ENCODE data around the gene RASSF7.
A peak's percentile ranks its signal among the peaks of the same experiment; 100 is the strongest.

Gene RASSF7

GRCh38 chr11:587978-588380 is 27.2 kb downstream of the RASSF7 start:
- DNase-seq, result peak; percentile 46 to 76

- DNase-seq, result no peak
These were observed 29.0 kb downstream of the RASSF7 start for GRCh38 chr11:589798-590197.

DNA sequence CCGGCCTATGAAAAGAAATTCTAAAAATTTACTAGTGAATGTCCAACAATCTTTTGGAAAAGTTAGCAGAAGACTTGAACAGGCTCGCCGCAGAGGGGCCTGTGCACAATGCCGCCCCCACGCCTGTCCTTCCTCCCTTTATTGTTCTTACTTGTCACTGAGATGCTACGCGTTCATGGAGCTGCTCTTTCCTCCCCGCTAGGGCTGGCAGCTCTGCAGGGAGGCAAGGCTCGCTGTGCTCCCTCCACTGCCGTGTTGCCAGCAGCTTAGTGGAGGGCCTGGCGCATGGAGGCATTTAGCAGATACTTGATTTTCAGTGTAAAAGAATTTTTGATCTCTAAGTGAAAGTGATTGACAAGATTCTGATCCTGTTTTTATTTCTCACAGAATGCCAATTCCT is 30.2 kb downstream of the RASSF7 start:
- no peak for DNase-seq

DNA sequence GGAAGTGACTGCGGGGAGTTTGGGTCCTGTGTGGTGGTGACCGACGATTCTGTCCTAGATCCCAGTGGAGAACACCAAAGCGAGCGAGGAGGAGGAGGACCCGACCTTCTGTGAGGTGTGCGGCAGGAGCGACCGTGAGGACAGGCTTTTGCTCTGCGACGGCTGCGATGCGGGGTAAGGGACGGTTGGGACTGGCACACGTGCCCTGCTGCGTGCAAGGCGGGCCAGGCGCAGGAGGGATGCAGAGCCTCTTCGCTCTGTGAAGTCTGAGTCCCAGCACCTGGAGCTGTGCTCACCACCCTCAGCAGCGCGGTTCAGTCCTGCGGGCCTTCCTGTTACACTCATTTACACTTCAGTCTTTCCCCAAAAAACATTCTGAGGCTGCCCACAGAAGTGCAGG is 31.7 kb downstream of the RASSF7 start:
- DNase-seq, result no peak

DNA sequence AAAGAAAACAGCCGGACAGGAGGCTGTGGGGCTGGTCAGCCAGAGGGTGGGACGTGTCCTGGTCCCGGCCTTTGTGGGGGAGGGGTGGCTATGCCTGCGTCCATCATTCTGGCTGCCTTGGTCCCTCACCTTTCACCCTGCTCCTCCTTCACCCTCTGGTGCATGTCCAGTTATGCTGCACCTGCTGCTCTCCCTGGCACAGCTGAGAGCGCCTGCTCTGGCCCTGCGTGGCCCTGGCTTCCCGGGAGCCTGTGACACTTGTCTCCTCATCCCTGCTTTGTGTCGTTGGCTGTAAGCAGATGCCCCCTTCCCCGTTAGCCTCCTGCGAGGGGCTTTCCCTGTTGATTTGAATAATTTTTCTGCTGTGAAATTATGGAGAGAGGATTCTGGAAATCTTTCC is 32.1 kb downstream of the RASSF7 start:
- DNase-seq, result no peak

- DNase-seq, result no peak
These were observed 32.6 kb downstream of the RASSF7 start for GRCh38 chr11:593347-593746.

DNA sequence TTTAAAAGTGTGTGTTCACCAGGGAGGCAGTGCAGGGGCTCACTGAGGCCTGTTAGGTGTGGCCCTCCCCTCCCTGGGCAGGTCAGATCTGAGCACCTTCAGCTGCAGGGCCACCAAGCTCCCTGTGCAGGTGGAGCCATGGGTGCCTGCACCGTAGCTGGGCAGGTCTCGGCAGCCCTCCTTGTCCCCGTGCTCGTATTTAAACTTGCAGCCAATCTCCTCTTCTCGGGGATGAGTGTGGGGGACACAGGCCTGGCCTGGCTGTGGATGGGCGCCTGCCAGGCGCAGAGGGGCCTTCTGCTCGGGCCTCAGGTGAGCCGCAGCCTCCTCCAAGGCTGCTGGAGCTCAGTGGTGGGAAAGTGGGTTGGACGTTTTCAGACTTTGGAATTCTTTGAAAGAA is 34.6 kb downstream of the RASSF7 start:
- DNase-seq, result no peak

DNA sequence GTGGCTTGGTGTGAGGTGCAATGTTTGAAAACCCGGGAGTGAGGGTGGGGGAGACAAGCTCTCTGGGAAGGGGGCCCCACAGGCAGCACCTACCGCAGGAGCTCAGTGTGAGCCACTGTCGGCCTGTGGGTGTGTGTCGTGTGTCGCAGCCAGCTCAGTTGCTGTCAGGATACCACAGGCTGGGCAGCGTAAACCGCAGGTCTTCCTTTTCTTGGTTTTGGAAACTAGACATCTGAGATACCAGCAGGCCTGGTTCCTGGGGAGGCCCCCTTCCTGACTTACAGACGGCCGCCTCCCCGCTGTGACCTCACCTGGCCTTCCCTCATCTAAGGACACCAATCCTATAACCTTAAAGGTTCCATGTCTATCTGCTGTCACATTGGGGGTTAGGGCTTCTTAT is 35.6 kb downstream of the RASSF7 start:
- no peak for DNase-seq

DNA sequence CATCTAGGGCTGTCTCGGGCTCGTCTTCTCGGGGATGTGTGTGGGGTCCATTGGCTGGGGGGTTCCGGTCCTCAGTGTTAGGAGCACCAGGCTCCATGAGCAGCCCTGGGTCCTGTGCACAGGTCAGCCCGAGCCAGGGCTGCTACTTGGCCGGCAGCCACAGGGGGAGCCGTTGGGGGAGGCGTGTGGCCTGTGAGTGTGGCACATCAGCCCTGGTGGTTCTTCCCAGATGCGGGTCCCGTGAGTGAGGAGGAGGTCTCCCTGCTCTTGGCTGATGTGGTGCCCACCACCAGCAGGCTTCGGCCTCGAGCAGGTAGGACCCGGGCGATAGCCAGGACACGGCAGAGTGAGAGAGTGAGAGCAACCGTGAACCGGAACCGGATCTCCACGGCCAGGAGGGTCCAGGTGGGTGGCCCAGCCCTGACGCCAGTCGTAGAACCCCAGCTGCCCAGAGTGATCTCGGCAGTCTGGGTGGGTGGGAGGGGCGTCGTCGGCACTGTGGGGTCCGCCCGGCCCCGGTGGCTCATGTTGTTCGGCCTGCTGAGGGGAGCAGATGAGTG is 36.5 kb downstream of the RASSF7 start:
- no peak for DNase-seq

DNA sequence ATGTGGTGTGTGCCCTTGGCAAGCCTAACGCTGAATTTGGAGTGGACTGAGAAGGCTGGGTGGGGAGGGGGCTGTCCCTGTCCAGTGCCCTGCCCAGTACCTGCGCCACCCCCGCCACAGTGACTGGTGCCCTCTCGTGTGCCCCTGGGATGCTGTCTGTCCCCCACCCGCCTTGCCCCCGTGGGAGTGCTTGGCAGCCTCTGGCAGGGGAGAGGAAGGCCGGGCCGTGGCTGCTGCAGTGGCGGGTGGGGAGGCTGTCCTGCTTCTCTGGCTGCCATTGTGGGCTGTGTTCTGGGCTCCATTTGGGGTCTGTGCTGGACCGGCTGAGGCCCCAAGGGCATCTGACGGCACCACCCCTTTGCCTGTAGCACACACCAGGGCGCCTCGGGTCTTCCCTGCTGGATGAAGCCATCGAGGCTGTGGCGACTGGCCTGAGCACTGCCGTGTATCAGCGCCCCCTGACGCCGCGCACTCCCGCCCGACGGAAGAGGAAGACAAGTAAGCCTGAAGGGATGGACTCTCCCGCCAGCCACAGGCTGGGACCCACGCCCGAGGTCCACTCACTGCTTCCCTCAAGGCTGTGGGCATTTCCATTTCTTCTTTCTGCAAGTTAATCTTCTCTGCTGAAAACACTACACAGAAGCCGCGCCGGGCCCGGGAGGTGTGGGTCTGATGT is 37.4 kb downstream of the RASSF7 start:
- no peak for DNase-seq

GRCh38 chr11:601573-602245 is 40.9 kb downstream of the RASSF7 start:
- DNase-seq, result no peak

DNA sequence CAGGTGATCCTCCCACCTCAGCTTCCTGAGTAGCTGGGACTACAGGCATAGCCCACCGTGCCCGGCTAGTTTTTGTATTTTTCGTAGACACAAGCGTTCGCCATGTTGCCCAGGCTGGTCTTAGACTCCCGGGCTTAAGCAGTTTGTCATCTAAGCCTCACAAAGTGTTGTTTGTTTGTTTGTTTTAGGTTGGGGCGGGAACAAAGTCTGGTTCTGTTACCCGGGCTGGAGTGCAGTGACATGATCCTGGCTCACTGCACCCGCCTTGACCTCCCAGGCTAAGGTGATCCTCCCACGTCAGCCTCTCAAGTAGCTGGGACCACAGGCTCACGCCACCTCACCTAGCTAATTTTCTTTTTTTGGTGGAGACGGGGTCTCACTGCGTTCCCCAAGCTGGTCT is 42.4 kb downstream of the RASSF7 start:
- DNase-seq, result no peak

DNA sequence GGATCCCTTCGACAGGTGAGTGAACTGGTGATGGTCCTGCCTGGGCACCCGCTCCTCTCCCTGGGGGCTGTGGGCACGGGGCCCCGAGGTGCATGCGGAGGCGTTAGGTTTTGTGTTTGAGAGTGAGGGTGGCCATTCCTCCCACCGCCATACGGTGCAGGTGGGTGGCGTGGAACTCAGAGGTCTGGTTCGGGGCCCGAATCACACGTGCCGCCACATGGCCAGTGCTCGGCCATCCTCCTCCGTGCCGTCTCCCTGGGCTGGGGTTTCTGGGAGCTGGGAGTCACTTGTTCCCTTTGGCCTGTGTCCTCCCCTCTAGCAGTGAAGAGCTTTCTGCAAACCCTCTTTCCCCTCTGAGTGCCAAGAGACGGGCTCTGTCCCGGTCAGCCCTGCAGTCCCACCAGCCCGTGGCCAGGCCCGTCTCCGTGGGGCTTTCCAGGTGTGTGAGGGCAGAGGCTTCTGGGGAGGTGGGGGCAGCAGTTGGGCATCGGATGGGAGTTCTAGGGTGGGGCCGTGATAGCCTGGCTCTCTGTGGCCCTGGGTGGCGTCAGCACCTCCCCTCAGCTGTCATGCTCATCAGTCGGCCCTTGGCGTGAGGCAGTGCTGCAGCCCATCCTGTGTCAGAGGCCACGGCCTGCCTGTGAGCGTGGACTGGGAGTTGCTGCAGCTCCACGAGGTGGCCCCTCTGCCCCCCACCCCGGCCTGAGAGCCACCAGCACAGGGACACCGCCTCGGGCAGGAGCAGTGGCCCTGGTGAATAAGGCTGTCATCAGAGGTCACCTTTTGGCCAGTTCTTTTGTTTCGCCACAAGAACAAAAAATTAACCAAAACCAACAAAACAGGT is 44.7 kb downstream of the RASSF7 start:
- DNase-seq, result no peak

DNA sequence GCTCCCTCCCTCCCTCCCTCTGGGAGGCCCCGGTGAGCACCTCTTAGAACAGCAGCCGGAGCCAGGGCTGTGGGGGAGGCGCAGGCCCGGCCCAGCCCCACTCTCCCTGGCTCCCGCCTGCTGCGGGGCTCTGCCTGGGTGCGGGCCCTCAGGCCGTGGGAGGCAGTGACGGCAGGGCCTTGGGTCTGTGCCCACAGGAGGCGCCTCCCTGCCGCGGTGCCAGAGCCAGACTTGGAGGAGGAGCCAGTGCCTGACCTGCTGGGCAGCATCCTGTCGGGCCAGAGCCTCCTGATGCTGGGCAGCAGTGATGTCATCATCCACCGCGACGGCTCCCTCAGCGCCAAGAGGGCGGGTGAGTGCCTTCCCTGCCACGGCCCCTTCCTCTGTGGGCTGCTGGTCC is 45.5 kb downstream of the RASSF7 start:
- DNase-seq, result no peak

- DNase-seq, result no peak
These were observed 46.4 kb downstream of the RASSF7 start for GRCh38 chr11:607020-607780.

GRCh38 chr11:607971-608659 is 47.3 kb downstream of the RASSF7 start:
- DNase-seq, result no peak

DNA sequence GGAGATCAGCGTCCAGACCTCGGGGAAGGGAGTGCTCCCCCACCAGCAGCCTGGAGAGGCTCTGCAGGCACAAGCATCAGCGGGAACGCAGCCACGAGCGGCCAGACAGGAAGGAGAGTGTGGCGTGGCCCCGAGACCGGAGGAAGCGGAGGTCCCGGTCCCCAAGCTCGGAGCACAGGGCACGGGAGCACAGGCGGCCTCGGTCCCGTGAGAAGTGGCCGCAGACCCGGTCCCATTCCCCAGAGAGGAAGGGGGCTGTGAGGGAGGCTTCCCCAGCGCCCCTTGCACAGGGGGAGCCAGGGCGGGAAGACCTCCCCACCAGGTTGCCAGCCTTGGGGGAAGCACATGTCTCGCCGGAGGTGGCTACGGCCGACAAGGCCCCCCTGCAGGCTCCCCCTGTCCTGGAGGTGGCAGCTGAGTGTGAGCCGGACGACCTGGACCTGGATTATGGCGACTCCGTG is 48.1 kb downstream of the RASSF7 start:
- no peak for DNase-seq

DNA sequence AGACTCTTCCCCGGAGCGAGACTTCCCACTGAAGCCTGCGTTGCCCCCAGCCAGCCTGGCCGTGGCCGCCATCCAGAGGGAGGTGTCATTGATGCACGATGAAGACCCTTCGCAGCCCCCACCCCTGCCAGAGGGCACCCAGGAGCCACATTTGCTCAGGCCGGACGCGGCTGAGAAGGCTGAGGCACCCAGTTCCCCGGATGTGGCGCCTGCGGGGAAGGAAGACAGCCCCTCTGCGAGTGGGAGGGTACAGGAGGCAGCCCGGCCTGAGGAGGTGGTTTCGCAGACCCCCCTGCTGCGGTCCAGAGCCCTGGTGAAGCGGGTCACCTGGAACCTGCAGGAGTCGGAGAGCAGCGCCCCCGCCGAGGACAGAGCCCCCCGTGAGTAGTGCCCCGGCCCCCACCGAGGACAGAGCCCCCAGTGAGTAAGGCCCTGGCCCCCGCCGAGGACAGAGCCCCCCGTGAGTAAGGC is 48.6 kb downstream of the RASSF7 start:
- DNase-seq, result no peak

GRCh38 chr11:610146-610801 is 49.5 kb downstream of the RASSF7 start:
- no peak for DNase-seq

- DNase-seq, result no peak
These were observed 50.5 kb downstream of the RASSF7 start for GRCh38 chr11:611001-611996.

Data from bone marrow (tissue), 2 donors.